Measurements from ENCODE around the gene SYVN1. TPM values are rescaled to one million over a fixed set of nuclear protein-coding genes. Genes with fewer than 3 reads are reported as not detected.

SYVN1 gene
- total and polyA plus RNA-seq, 2 donors (not counting 3 experiments of a cell fraction or from before 2014, with no cell fraction given) = 34.5 to 45.1 TPM

DNA sequence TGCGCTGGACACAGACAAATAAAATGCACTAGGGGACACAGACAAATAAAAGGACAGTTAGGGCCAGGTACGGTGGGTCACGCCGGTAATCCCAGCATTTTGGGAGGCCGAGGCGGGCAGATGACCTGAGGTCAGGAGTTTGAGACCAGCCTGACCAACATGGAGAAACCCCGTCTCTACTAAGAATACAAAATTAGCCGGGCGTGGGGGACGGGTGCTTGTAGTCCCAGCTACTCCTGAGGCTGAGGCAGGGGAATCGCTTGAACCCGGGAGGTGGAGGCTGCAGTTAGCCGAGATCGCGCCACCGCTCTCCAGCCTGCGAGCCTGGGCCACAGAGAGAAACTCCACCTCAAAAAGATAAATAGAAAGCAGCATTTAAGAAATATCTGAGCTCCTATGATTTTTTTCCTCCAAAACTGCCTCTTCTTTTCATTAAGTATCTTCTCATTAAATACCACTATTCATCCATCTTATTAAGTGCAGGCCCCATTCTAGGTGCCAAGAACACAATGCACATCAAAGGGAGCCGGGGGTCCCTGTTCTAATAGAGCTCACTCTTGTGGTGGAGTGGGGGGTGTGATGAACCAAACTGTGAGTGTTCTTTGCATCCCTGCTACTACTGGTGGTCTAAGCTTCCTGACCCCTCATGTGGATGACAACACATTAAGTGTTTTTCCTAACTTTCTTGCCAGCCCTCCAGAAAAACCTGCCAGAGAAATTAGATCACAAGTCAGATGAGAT is 16.1 kb downstream of the SYVN1 start:
- no peak overlapping the region for H2AFZ ChIP-seq (ENCODE audit: low read depth, low read length)
- FAIRE-seq = no peak
- H3K4me3 ChIP-seq (replicated peaks in 1 of 3; ENCODE audit: insufficient read depth in 1 of 3, low read depth in 1 of 3, low read length in 3 of 3) = no peak overlapping the region
- H3K9me1 ChIP-seq (replicated peaks; ENCODE audit: control insufficient read depth, extremely low read depth, insufficient read depth, low read length) = no peaks in the 10 kb centered on the region
- no peaks in the 10 kb centered on the region for H4K20me1 ChIP-seq (replicated peaks; ENCODE audit: control insufficient read depth, extremely low read depth, insufficient read depth, low read length)
- intact Hi-C loops (cut with micrococcal nuclease) = loop anchor here (2.0 kb wide), 1 partner anchor 199 kb away; no protein-coding TSS in a partner anchor
- TF ChIP-seq GATA2 (IDR thresholded peaks at IDR 0.05; ENCODE audit: insufficient read depth, insufficient read length, low read depth, low read length) = no peak
- TF ChIP-seq, protein P1, sequence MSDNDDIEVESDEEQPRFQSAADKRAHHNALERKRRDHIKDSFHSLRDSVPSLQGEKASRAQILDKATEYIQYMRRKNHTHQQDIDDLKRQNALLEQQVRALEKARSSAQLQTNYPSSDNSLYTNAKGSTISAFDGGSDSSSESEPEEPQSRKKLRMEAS (IDR thresholded peaks at IDR 0.05; ENCODE audit: insufficient read depth, insufficient read length) = no peak
- TF ChIP-seq, protein P2, sequence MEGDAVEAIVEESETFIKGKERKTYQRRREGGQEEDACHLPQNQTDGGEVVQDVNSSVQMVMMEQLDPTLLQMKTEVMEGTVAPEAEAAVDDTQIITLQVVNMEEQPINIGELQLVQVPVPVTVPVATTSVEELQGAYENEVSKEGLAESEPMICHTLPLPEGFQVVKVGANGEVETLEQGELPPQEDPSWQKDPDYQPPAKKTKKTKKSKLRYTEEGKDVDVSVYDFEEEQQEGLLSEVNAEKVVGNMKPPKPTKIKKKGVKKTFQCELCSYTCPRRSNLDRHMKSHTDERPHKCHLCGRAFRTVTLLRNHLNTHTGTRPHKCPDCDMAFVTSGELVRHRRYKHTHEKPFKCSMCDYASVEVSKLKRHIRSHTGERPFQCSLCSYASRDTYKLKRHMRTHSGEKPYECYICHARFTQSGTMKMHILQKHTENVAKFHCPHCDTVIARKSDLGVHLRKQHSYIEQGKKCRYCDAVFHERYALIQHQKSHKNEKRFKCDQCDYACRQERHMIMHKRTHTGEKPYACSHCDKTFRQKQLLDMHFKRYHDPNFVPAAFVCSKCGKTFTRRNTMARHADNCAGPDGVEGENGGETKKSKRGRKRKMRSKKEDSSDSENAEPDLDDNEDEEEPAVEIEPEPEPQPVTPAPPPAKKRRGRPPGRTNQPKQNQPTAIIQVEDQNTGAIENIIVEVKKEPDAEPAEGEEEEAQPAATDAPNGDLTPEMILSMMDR (IDR thresholded peaks at IDR 0.05; ENCODE audit: extremely low read depth in 1 of 2, insufficient read depth in 1 of 2, low read depth in 1 of 2, low read length in 2 of 2) = no peak
- TF ChIP-seq MYC (IDR thresholded peaks at IDR 0.05; ENCODE audit: low read depth, low read length) = no peak
- no peak for TF ChIP-seq POLR2AphosphoS5 (IDR thresholded peaks at IDR 0.05; ENCODE audit: insufficient read depth, low read depth, low read length)
- no peak for TF ChIP-seq POLR2A (IDR thresholded peaks at IDR 0.05; ENCODE audit: low read depth, low read length)
- TF ChIP-seq JUN (IDR thresholded peaks at IDR 0.05; ENCODE audit: borderline replicate concordance, insufficient read depth, insufficient read length, low read depth) = no peak
- H3K27ac ChIP-seq (ENCODE audit: insufficient read depth, low read depth, low read length) = no peak overlapping the region
- H3K4me2 ChIP-seq (ENCODE audit: insufficient read depth, low read length) = no peak overlapping the region
- POLR2A ChIA-PET = interaction anchor here (1.4 to 1.5 kb wide), 2 partner anchors 10 to 17 kb away, joined by 3 to 4 read pairs; no protein-coding TSS in a partner anchor
- no peaks in the 10 kb centered on the region for H3K27me3 ChIP-seq (ENCODE audit: control insufficient read depth in 2 of 2, insufficient read depth in 2 of 2, low read length in 2 of 2)
- H3K9ac ChIP-seq (replicated peaks; ENCODE audit: extremely low read depth, insufficient read depth, low read length) = no peak overlapping the region
- CTCF ChIA-PET = interaction anchor here (1.4 to 2.3 kb wide), 5 partner anchors 13 to 331 kb away, joined by 3 to 17 read pairs (median 4); partner anchors contain the start of genes ARL2 and CDC42EP2
- no peaks in the 10 kb centered on the region for H3K9me3 ChIP-seq (replicated peaks; ENCODE audit: control insufficient read depth, insufficient read depth, low read length)
- dilution Hi-C loops (cut with MboI; ENCODE audit: extremely low pct_ligation_motif_present, low sequenced_read_pairs) = no loop called here
- peaks cover 7 to 13% of the 10 kb centered on the region in 2 experiments for H3K36me3 ChIP-seq (ENCODE audit: control insufficient read depth in 2 of 2, extremely low read depth in 1 of 2, insufficient read depth in 2 of 2, low read length in 2 of 2)
- H3K4me1 ChIP-seq (ENCODE audit: control insufficient read depth, extremely low read depth, insufficient read depth, low read length) = peaks cover 18% of the 10 kb centered on the region
- DNase-seq (ENCODE audit: low read depth, low spot score) = no peak
- no TSS peak for BruUV-seq (replicated peaks)
- peaks cover 33% of the 10 kb centered on the region for H3K79me2 ChIP-seq (ENCODE audit: control insufficient read depth, insufficient read depth, low read length)

Data from endothelial cell of umbilical vein (primary cell).